Activated CD8-positive, alpha-beta memory T cell treated with anti-CD3 and anti-CD28 coated beads, Interleukin-2, amount 50 U/mL, for 1 hour (primary cell): Measurements from ENCODE around the gene S100A12.

Source experiments
- DNase-seq: peaks from one replicate; pipeline ENCODE4 v3.0.0-alpha.2; 2020; ENCODE audit errors: extremely low read depth

Gene S100A12

DNA sequence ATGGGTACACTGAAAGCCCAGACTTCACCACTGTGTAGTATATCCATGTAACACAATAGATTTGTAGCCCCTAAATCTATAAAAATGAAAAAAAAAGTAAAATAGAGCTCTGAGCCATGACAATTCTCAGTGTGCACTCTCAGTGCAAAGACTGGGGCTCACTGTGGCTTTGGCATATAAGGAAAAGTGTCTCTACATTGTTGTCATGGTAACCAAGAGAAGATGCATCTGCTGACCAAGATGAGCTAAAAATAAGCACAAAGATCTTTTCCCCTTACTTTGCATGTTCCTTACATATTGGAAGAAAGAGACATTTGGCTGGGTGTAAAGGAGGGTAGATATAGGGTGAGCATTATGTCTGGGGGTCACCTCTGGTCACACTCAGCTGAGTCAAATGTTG lies 38.8 kb downstream of the S100A12 start:
- DNase-seq: no peak

DNA sequence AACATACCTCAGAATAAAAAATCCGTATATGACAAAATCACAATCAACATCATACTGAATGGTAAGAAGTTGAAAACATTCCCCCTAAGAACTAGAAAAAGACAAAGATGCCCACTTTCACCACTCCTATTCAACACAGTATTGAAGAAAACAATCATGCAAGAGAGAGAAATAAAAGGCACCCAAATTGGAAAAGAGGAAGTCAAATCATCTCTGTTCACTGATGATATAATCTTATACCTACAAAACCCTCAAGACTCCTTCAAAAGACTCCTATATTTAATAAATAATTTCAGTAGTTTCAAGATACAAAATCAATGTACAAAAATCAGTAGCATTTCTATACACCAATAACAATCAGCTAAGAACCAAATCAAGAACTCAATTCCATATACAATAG lies 41.5 kb downstream of the S100A12 start:
- DNase-seq: no peak

DNA sequence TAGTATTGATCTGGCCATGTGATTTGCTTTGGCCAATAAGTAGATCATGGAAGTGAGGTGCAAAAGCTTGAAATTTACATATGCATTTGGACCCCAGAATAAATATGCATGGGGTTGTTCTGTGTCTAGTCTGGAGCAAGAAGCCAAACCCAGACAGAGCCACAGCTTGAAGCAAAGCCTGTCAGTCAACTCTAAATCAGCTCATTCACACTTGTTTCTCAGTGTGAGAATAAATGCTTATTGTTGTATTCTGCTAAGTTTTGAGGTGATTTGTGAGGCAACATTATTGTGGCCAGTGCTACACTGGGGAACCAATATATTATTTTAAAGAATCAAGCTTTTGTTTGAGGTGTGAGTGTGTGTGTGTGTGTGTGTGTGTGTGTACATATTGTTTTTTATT lies 50.5 kb downstream of the S100A12 start:
- DNase-seq: no peak
